ENCODE data around the gene KCTD15.

Gene KCTD15

DNA sequence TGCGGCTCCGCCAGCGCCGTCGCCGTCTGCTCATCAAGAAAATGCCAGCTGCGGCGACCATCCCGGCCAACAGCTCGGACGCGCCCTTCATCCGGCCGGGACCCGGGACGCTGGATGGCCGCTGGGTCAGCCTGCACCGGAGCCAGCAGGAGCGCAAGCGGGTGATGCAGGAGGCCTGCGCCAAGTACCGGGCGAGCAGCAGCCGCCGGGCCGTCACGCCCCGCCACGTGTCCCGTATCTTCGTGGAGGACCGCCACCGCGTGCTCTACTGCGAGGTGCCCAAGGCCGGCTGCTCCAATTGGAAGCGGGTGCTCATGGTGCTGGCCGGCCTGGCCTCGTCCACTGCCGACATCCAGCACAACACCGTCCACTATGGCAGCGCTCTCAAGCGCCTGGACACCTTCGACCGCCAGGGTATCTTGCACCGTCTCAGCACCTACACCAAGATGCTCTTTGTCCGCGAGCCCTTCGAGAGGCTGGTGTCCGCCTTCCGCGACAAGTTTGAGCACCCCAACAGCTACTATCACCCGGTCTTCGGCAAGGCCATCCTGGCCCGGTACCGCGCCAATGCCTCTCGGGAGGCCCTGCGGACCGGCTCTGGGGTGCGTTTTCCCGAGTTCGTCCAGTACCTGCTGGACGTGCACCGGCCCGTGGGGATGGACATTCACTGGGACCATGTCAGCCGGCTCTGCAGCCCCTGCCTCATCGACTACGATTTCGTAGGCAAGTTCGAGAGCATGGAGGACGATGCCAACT is 24.4 kb upstream of the KCTD15 start:
- no peak for DNase-seq

DNA sequence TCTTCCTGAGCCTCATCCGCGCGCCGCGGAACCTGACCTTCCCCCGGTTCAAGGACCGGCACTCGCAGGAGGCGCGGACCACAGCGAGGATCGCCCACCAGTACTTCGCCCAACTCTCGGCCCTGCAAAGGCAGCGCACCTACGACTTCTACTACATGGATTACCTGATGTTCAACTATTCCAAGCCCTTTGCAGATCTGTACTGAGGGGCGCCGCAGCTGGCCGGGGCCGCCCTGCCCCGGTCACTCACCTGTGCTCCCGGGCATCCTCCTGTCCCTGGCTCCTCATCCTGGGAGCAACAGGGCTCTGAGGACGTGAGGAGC is 23.9 kb upstream of the KCTD15 start:
- DNase-seq = no peak

- no peak for DNase-seq
Observed at GRCh38 chr19:33773704-33774624, 22.7 kb upstream of the KCTD15 start.

- no peak for DNase-seq
Observed at GRCh38 chr19:33774751-33775150, 21.9 kb upstream of the KCTD15 start.

GRCh38 chr19:33775731-33776487 is 20.8 kb upstream of the KCTD15 start:
- DNase-seq = no peak

GRCh38 chr19:33777351-33777750 is 19.3 kb upstream of the KCTD15 start:
- no peak for DNase-seq

- DNase-seq = no peak
Observed at GRCh38 chr19:33777753-33778088, 18.9 kb upstream of the KCTD15 start.

GRCh38 chr19:33778089-33778791 is 18.4 kb upstream of the KCTD15 start:
- DNase-seq = peak; percentile 88

DNA sequence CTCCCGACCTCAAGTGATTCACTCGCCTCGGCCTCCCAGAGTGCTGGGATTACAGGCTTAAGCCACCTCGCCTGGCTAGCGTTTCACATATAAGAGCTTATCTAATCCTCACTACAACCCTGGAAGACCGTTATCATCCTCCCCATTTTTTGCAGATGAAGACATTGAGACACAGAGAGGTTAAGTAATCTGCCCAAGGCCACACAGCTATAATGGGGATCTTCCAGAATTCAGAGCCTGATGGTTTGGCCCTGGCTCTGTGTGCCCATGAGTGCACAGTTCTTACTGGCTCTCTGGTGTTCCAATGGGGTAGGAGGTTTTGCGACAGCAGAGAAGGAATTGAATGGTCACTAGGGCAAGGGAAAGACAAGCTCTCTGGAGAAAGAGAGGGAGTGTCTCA is 16.8 kb upstream of the KCTD15 start:
- no peak for DNase-seq

- no peak for DNase-seq
Observed at GRCh38 chr19:33780251-33780650, 16.4 kb upstream of the KCTD15 start.

GRCh38 chr19:33780746-33781145 is 15.9 kb upstream of the KCTD15 start:
- DNase-seq = no peak

GRCh38 chr19:33781415-33781935 is 15.2 kb upstream of the KCTD15 start:
- DNase-seq = no peak

- no peak for DNase-seq
Observed at GRCh38 chr19:33781996-33782395, 14.7 kb upstream of the KCTD15 start.

DNA sequence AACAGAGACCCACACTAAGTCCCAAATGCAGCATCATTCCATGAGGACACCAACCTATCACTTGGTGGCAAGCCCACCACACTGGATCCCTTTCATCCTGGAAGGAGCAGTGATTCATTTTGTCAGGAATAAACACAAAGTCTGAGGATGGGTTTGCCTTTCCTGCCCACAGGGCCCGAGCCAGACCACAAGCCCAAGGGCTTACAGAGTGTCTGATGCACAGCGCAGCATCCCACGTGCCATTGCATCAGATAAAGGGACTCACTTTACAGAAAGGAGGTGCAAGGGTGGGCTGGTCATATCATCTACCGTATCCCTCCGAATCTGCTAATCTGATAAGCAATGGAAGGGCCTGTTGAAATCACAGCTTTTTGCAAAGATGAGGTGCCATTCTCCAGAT is 12.2 kb upstream of the KCTD15 start:
- DNase-seq = no peak

DNA sequence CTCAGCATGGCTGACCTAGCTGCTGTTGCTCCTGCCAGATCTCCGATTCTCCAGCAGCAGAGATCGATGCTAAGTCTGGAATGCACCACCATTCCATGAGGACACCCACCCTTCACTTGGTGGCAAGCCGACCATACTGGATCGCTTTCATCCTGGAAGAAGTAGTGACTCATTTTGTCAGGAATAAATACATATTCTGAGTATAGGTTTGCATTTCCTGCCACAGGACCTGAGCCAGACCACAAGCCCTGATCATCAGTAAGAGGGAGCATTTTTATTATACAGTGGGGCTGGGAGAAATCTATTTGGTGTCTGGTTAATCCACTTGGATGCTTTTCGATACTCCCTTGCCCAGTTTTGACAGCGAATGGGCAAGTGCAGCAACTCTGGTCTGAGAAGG is 10.9 kb upstream of the KCTD15 start:
- DNase-seq = no peak

- DNase-seq = no peak
Observed at GRCh38 chr19:33788676-33789075, 8.0 kb upstream of the KCTD15 start.

GRCh38 chr19:33789344-33789743 is 7.3 kb upstream of the KCTD15 start:
- DNase-seq = no peak

DNA sequence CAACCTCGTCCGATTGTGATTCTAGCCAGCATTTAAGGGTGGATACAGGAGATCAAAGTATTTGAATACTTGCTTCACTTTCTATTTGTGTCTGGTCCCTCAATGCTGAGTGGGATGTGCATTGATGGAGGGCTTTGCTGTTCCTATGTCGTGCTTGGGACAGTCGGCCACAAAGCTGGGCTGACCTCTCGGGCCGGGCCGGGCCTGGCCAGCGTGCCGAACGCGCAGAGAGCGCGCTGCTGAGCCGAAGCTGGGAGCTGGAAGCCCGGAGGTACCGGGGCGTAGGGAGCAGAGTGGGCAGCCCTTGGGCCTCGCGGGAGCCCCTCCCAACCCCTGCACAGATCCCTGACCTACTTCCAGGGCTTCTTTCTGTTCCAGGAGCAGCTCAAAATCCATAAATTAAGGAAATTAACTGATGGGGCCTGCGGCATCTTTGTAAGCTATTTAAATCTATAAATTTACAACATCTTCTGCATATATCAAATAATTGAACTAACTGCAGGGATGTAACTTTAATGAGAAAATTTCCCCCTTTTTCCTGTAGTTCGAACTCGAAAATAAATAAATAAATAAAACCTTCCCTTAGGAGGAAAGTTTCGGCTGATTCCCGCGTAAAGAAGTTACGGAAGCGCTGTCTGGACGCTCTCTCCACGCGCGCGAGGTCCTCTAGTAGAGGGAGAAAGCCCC is 1.8 kb upstream of the KCTD15 start:
- no peak for DNase-seq

GRCh38 chr19:33795370-33796163 is 1.1 kb upstream of the KCTD15 start:
- DNase-seq = peak; percentile 77

DNA sequence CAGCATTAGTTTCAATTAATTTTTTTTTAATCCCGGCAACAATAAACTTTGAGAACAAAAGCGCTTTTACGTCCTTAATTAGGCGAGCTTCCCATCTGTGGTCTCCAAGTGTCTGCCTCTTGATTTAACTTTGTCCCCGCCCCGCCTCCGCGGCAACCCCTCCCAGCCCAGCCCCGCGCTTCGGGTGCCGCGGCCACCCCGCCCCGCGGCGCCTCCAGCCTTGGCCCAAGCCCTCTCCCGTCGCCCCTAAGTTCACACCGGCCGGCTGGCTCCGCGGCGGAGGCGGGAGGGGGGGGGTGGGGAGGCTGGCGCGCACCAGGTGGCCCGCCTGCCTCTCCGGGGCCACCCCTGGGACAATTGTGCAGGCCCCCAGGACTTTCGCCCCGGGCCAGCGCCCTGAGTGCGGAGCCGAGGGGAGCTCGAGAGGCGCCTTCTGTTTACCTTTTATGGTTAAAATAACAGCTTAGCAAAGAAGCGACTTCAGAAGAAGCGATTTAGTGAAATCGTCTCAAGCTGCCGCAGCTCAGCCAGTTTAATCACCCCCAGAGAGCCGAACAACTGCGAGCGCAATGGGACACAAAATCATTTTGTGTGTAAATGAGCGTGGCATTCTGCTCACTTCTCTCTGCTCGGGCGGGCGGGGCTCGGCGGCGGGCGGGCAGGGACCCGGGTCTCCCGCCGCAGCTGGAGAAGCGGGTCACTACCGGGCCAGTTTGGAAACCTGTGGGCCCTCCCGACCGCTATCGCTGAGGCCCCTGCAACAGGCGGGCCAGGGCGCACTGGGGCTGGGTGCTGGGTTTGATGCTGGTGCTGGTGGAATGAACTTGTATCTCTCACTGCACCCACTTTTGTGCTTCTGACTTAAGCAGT is 1.4 kb downstream of the KCTD15 start:
- peak; percentile 48 for DNase-seq
